ENCODE measurements around the gene HOXC12. TPM values are rescaled to one million over a fixed set of nuclear protein-coding genes. Genes with fewer than 3 reads are reported as not detected.

The HOXC12 gene
- total RNA-seq, 4 donors from 2014 or later: 3.7 to 6.8 (median 4.7) TPM

GRCh38 chr12:53932915-53933314, 21.8 kb upstream of the HOXC12 start:
- Histone ChIP-seq H3K36me3 (no peaks in the 10 kb centered on the region), H3K27me3 (peaks cover 100% of the 10 kb centered on the region), H3K9me3 (no peaks in the 10 kb centered on the region), H3K4me3 (no peak overlapping the region), H3K4me1 (peaks cover 14% of the 10 kb centered on the region), H3K27ac (no peak overlapping the region)
- WGBS: 74% methylated on average over 4 of the region's 4 CpGs
- TF ChIP-seq POLR2AphosphoS5 (IDR thresholded peaks at IDR 0.05): no peak
- TF ChIP-seq EP300 (IDR thresholded peaks at IDR 0.05): no peak
- no peak for TF ChIP-seq CTCF (IDR thresholded peaks at IDR 0.05)
- TF ChIP-seq POLR2A (IDR thresholded peaks at IDR 0.05): no peak
- DNase-seq (ENCODE audit: low spot score in 2 of 2): no peak

GRCh38 chr12:53935383-53936341, 19.0 kb upstream of the HOXC12 start:
- Histone ChIP-seq H3K4me1 (peaks cover 30% of the 10 kb centered on the region), H3K36me3 (no peaks in the 10 kb centered on the region), H3K9me3 (no peaks in the 10 kb centered on the region), H3K27ac (no peak overlapping the region), H3K4me3 (no peak overlapping the region), H3K27me3 (peaks cover 100% of the 10 kb centered on the region)
- TF ChIP-seq POLR2A (IDR thresholded peaks at IDR 0.05) (no peak), CTCF (IDR thresholded peaks at IDR 0.05) (no peak), EP300 (IDR thresholded peaks at IDR 0.05) (no peak), POLR2AphosphoS5 (IDR thresholded peaks at IDR 0.05) (no peak)
- 61% methylated on average over 49 of the region's 49 CpGs for whole genome bisulfite sequencing
- DNase-seq (ENCODE audit: low spot score in 2 of 2): no peak

GRCh38 chr12:53937099-53937498, 17.6 kb upstream of the HOXC12 start:
- H3K4me3 ChIP-seq: no peak overlapping the region
- no peak for DNase-seq (ENCODE audit: low spot score in 2 of 2)
- H3K4me1 ChIP-seq: peaks cover 30% of the 10 kb centered on the region
- no peaks in the 10 kb centered on the region for H3K9me3 ChIP-seq
- no peaks in the 10 kb centered on the region for H3K36me3 ChIP-seq
- 65% methylated on average over 12 of the region's 12 CpGs for WGBS
- TF ChIP-seq POLR2A (IDR thresholded peaks at IDR 0.05): no peak
- no peak for TF ChIP-seq CTCF (IDR thresholded peaks at IDR 0.05)
- no peak for TF ChIP-seq POLR2AphosphoS5 (IDR thresholded peaks at IDR 0.05)
- no peak for TF ChIP-seq EP300 (IDR thresholded peaks at IDR 0.05)
- no peak overlapping the region for H3K27ac ChIP-seq
- H3K27me3 ChIP-seq: peaks cover 98% of the 10 kb centered on the region

GRCh38 chr12:53937596-53938325, 16.9 kb upstream of the HOXC12 start:
- H3K9me3 ChIP-seq: no peaks in the 10 kb centered on the region
- peaks cover 30% of the 10 kb centered on the region for H3K4me1 ChIP-seq
- H3K27ac ChIP-seq: no peak overlapping the region
- peaks cover 98% of the 10 kb centered on the region for H3K27me3 ChIP-seq
- no peak for TF ChIP-seq POLR2A (IDR thresholded peaks at IDR 0.05)
- no peaks in the 10 kb centered on the region for H3K36me3 ChIP-seq
- no peak for DNase-seq (ENCODE audit: low spot score in 2 of 2)
- H3K4me3 ChIP-seq: peak overlapping the region; percentile 57
- 27% methylated on average over 23 of the region's 23 CpGs for WGBS

GRCh38 chr12:53938326-53939140, 16.2 kb upstream of the HOXC12 start, which contains the start of gene HOXC13:
Gene HOXC13 (plus strand): TSS chr12:53938831. CDS start chr12:53938907, 76 bp downstream.
- Histone ChIP-seq H3K36me3 (no peaks in the 10 kb centered on the region), H3K27ac (peak within 1 kb of the TSS; percentile 87), H3K4me1 (peaks cover 36% of the 10 kb centered on the region), H3K27me3 (peaks cover 98% of the 10 kb centered on the region), H3K4me3 (peak within 1 kb of the TSS; percentile 57), H3K9me3 (no peaks in the 10 kb centered on the region)
- DNase-seq (ENCODE audit: low spot score in 2 of 2): peak; percentile 93 to 95
- TF ChIP-seq EP300 (IDR thresholded peaks at IDR 0.05): no peak
- no peak for TF ChIP-seq POLR2AphosphoS5 (IDR thresholded peaks at IDR 0.05)
- no peak for TF ChIP-seq POLR2A (IDR thresholded peaks at IDR 0.05)
- no peak for TF ChIP-seq CTCF (IDR thresholded peaks at IDR 0.05)
- 2% methylated on average over 49 of the region's 56 CpGs for WGBS

Data from suprapubic skin (tissue), 4 donors.